ENCODE measurements around the gene CYB561D2. TPM values are rescaled to one million over a fixed set of nuclear protein-coding genes. Genes with fewer than 3 reads are reported as not detected.

Gene CYB561D2
- total and polyA plus RNA-seq, 10 of the 15 experiments (the other 5 are each of a cell fraction or from before 2014, with no cell fraction given): 7.6 to 39.2 (median 18.8) TPM

GRCh38 chr3:50380405-50381085 lies 29.9 kb downstream of the CYB561D2 start:
- ChIA-PET RAD21 (ENCODE audit: unreplicated experiment) (no interaction called here), CTCF (no interaction called here), POLR2A (interaction anchor here (0.6 kb wide), 2 partner anchors 21 to 304 kb away, joined by 4 to 6 read pairs; no protein-coding TSS in a partner anchor), SMC1A (ENCODE audit: uncharacterized antibody, unreplicated experiment) (no interaction called here)
- ATAC-seq (no peak), DNase-seq (ENCODE audit: low read depth, low spot score) (no peak), FAIRE-seq (no peak)
- WGBS (ENCODE audit: insufficient coverage, insufficient replicate concordance, low lambda C conversion rate, missing lambda C conversion rate): 15% methylated on average over 17 of the region's 17 CpGs
- Histone ChIP-seq H2AFZ (ENCODE audit: control insufficient read depth, low read depth, low read length) (no peak overlapping the region), H3K79me2 (ENCODE audit: control insufficient read depth, insufficient read depth, low read length) (no peaks in the 10 kb centered on the region), H3K4me1 (ENCODE audit: control insufficient read depth, insufficient read depth, low read length) (no peaks in the 10 kb centered on the region), H4K20me1 (ENCODE audit: control insufficient read depth, insufficient read depth) (no peaks in the 10 kb centered on the region), H3K4me3 (no peak overlapping the region), H3K9me3 (replicated peaks; ENCODE audit: control insufficient read depth, insufficient read depth, low read length) (no peaks in the 10 kb centered on the region), H3K27me3 (replicated peaks in 1 of 2; ENCODE audit: control insufficient read depth in 2 of 2, insufficient read depth in 2 of 2, low read length in 1 of 2) (no peaks in the 10 kb centered on the region), H3K9ac (ENCODE audit: control insufficient read depth, insufficient read depth, low read length) (no peak overlapping the region), H3K4me2 (ENCODE audit: control insufficient read depth, insufficient read depth) (no peak overlapping the region), H3K27ac (ENCODE audit: control insufficient read depth, insufficient read depth) (no peak overlapping the region), H3K36me3 (ENCODE audit: control insufficient read depth in 2 of 2, insufficient read depth in 2 of 2, low read length in 1 of 2) (no peaks in the 10 kb centered on the region)
- in situ Hi-C loops (cut with MboI): no loop called here
- intact Hi-C loops (cut with micrococcal nuclease; ENCODE audit: unreplicated experiment): no loop called here
- no peak for TF ChIP-seq SUZ12 (IDR thresholded peaks at IDR 0.05; ENCODE audit: unreplicated experiment)
- no peak for TF ChIP-seq HDGF (IDR thresholded peaks at IDR 0.05)
- TF ChIP-seq CEBPB (IDR thresholded peaks at IDR 0.05; ENCODE audit: borderline replicate concordance in 1 of 2, low read depth in 2 of 2, low read length in 2 of 2): no peak
- no peak for TF ChIP-seq CBX5 (IDR thresholded peaks at IDR 0.05; ENCODE audit: low read depth)
- TF ChIP-seq ZNF207 (IDR thresholded peaks at IDR 0.05; ENCODE audit: borderline replicate concordance): no peak
- TF ChIP-seq TCF3 (IDR thresholded peaks at IDR 0.05; ENCODE audit: borderline replicate concordance, insufficient read depth, low read depth, low read length): no peak
- TF ChIP-seq PRDM15 (CRISPR knock-in tag; IDR thresholded peaks at IDR 0.05): no peak
- TF ChIP-seq STAT1 (conservative IDR thresholded peaks at IDR 0.05): no peak
- no peak for TF ChIP-seq BCL3 (IDR thresholded peaks at IDR 0.05; ENCODE audit: borderline replicate concordance, insufficient read depth, low read depth, low read length, poor library complexity, severe bottlenecking)
- no peak for TF ChIP-seq NFYA (IDR thresholded peaks at IDR 0.05; ENCODE audit: borderline replicate concordance, low read depth, low read length)
- no peak for TF ChIP-seq E4F1 (IDR thresholded peaks at IDR 0.05; ENCODE audit: borderline replicate concordance, partially characterized antibody)
- no peak for TF ChIP-seq IKZF2 (IDR thresholded peaks at IDR 0.05)
- no peak for TF ChIP-seq HSF1 (IDR thresholded peaks at IDR 0.05; ENCODE audit: low read depth, low read length)
- BruUV-seq (replicated peaks): no TSS peak

Data from GM12878 (cell line).